GM12875 (cell line): ENCODE data around the gene AMDHD2.

Source experiments
- H3K4me3 ChIP-seq: one replicate; pipeline ENCODE4 v1.5.1; 2011; ENCODE audit warnings: low read depth, low read length, control low read depth
- TF ChIP-seq, protein P1 (sequence below): IDR thresholded peaks from 2 replicates; pipeline ENCODE4 v1.5.1; 2011; ENCODE audit warnings: low read depth, mild to moderate bottlenecking, control low read depth, inconsistent platforms, low read length, moderate library complexity, borderline replicate concordance; ENCODE audit not compliant: insufficient read depth

Gene AMDHD2

DNA sequence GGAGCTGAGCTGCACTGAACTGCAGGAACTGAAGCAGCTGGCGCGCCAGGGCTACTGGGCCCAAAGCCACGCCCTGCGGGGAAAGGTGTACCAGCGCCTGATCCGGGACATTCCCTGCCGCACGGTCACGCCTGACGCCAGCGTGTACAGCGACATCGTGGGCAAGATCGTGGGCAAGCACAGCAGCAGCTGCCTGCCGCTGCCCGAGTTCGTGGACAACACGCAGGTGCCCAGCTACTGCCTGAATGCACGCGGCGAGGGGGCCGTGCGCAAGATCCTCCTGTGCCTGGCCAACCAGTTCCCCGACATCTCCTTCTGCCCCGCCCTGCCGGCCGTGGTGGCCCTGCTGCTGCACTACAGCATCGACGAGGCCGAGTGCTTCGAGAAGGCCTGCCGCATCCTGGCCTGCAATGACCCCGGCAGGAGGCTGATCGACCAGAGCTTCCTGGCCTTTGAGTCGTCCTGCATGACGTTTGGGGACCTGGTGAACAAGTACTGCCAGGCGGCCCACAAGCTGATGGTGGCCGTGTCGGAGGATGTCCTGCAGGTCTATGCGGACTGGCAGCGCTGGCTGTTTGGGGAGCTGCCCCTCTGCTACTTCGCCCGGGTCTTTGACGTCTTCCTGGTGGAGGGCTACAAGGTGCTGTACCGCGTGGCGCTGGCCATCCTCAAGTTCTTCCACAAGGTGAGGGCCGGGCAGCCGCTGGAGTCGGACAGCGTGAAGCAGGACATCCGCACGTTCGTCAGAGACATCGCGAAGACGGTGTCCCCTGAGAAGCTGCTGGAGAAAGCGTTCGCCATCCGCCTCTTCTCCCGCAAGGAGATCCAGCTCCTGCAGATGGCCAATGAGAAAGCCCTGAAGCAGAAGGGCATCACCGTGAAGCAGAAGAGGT lies 23.7 kb upstream of the AMDHD2 start:
- H3K4me3 ChIP-seq = no peak overlapping the region
- TF ChIP-seq, protein P1, sequence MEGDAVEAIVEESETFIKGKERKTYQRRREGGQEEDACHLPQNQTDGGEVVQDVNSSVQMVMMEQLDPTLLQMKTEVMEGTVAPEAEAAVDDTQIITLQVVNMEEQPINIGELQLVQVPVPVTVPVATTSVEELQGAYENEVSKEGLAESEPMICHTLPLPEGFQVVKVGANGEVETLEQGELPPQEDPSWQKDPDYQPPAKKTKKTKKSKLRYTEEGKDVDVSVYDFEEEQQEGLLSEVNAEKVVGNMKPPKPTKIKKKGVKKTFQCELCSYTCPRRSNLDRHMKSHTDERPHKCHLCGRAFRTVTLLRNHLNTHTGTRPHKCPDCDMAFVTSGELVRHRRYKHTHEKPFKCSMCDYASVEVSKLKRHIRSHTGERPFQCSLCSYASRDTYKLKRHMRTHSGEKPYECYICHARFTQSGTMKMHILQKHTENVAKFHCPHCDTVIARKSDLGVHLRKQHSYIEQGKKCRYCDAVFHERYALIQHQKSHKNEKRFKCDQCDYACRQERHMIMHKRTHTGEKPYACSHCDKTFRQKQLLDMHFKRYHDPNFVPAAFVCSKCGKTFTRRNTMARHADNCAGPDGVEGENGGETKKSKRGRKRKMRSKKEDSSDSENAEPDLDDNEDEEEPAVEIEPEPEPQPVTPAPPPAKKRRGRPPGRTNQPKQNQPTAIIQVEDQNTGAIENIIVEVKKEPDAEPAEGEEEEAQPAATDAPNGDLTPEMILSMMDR = no peak

DNA sequence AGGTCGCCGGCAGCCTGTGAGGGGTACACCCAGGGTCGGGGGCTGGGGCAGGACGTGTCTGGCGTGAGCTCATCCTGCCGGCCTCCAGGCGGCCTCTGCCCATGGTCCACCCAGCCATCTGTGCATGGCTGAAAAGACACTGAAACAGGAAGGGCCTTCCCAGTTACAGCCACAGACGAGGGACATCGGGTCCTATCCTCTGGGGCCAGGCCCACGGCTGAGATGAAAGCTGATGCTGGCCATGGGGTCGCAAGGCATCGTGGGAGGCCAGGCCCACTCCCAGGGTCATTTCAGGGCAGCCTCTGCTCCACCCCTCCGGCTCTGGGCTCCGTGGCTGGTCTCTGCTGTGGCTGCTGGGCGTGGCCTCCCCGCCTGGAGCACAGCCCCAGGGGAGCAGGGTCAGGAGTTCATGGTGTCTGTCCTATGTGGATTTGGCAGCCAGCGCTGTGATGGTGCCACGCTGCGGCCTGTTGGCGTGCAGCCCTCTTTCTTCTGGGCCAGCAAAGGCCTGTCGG lies 23.0 kb upstream of the AMDHD2 start:
- TF ChIP-seq, protein P1 = no peak
- H3K4me3 ChIP-seq = no peak overlapping the region

DNA sequence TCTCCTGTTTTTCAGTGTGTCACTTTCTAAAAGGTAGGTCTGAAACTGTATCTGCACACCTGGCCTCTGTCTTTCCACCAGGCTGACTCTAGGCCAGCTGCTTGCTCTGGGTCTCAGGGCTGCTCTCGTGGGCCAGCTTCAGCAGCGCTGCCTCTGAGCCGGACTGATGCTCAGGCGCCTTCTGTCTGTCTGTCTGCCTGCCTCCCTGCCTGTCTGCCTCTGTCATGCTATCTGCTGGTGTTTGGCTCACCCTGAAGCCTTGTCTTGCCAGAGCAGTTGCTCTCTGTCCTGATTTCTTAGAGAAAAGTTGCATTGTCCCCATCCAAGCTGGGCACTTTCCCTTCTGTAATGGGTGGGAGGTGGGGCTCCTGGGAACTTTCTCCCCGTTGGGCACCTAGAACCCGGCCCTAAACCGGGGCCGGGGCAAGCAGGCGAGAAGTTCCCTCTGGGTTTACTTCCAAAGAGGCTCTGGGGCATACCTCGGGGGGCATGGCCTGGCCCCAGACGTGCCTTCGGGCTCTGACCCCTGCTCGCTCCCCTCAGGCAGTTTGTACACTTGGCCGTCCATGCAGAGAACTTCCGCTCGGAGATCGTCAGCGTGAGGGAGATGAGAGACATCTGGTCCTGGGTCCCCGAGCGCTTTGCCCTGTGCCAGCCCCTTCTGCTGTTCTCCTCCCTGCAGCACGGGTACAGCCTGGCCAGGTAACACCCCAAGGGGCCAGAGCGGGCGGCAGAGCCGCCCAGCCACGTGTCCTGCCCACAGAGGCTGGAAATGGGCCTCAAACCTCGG lies 22.3 kb upstream of the AMDHD2 start:
- TF ChIP-seq, protein P1 = no peak

DNA sequence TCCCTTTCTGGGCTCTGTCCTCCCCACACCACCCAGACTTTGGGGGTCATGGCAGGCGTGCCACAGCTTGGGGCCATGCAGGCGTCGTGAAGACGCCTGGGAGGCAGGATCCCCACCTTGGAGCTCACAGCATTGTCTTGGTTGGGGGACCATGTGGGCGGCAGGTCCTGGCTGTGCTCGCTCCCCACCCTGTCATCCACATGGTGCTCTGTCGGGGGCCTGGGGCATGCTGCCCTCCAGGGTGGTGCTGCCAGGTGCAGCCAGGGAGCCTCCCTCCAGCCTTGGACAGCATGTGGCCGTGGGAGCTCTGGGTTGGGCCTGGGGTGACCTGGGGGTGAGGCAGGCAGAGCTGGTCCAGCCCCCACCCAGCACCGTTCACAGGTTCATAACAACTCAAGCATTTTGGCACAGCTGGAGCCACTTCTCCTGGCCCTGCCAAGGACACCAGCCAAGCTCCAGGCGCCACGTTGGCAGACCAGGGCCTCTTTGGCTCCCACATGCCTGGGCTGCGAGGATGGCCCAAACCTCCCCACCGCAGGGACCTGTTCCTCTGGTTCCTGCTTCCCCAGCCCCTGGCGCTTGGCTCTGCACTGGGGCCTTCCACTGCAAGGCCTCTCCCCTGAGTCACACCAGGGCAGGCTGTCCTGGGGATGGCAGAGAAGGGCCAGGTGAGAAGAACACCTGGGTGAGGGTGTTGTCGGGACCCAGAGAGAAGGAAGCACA lies 21.5 kb upstream of the AMDHD2 start:
- TF ChIP-seq, protein P1 = no peak

More for the DNA sequence above, 22.3 kb upstream of the AMDHD2 start:
- H3K4me3 ChIP-seq = no peak overlapping the region

DNA sequence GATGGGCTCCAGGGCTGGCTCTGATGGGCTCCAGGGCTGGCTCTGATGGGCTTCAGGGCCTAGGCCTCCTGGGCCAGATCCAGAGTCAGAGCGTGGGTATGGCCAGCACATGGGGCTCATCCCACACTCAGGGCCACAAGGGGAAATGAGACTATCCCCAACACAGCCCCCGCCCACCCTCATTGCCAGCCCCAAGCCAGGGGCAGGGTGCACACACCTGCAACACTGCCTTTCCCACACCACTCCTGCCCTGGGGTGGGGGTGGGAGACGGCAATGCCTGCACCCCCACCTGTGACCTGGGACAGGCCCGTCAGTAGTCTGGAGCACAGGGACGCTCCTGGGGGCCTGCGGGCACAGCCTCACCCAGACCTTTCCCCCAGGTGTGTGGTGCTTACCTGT lies 20.7 kb upstream of the AMDHD2 start:
- H3K4me3 ChIP-seq = no peak overlapping the region
- TF ChIP-seq, protein P1 = no peak

More for the DNA sequence above, 21.5 kb upstream of the AMDHD2 start:
- no peak overlapping the region for H3K4me3 ChIP-seq

DNA sequence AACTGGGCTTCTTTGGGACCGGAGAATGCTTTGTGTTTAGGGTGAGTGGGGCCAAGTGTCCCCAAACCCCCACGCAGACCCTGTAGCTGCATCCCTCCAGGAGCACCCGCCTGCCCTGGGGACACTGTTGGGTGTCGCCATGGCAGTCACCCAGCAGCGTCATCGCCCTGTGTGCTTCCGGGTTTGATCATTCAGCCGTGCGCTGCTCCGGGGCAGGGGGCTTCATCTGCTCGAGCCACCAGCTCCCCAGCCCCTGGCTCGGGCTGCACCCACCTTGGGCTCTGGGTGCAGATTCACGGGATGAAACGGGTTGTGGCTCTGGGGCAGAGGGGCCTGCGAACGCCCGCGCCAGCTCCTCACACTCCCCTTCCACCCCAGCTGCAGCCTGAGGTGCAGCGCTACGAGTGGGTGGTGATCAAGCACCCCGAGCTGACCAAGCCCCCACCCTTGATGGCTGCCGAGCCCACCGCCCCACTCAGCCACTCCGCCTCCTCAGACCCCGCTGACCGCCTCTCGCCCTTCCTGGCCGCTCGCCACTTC lies 20.2 kb upstream of the AMDHD2 start:
- no peak overlapping the region for H3K4me3 ChIP-seq
- TF ChIP-seq, protein P1 = no peak
